Measurements from ENCODE around the gene WDHD1. TPM values are rescaled to one million over a fixed set of nuclear protein-coding genes. Genes with fewer than 3 reads are reported as not detected.

The WDHD1 gene
- total RNA-seq, 2 donors from 2014 or later = 3.0 to 5.1 TPM

DNA sequence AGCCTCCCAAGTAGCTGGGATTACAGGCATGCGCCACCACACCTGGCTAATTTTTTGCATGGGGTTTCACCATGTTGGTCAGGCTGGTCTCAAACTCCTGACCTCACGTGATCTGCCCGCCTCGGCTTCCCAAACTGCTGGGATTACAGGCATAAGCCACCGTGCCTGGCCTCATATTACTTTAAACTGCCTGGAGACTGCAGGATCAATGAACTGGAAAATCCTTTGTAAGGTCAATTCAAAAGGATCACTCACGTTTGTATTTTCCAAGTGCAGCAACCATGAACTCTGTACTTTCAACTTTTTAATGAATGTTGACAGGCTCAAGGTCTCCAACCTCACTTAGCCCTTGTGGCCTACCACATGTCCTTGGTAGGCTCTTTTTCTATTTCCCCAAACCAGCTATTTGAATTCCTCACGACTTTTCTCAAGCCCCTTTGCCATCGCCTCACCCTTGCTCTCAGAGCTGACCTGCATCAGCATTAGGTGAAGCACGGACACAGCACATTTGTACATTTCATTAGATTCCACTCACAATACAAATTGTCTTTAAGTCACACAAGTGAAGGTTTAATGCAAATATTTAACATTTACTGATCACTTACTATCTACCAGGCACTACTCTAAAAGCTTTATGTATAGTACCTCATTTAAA is 82.0 kb downstream of the WDHD1 start:
- WGBS = 92% methylated on average over 9 of the region's 9 CpGs
- no peak overlapping the region for H3K27ac ChIP-seq
- TF ChIP-seq POLR2A (IDR thresholded peaks at IDR 0.05) = no peak
- TF ChIP-seq, protein P1, sequence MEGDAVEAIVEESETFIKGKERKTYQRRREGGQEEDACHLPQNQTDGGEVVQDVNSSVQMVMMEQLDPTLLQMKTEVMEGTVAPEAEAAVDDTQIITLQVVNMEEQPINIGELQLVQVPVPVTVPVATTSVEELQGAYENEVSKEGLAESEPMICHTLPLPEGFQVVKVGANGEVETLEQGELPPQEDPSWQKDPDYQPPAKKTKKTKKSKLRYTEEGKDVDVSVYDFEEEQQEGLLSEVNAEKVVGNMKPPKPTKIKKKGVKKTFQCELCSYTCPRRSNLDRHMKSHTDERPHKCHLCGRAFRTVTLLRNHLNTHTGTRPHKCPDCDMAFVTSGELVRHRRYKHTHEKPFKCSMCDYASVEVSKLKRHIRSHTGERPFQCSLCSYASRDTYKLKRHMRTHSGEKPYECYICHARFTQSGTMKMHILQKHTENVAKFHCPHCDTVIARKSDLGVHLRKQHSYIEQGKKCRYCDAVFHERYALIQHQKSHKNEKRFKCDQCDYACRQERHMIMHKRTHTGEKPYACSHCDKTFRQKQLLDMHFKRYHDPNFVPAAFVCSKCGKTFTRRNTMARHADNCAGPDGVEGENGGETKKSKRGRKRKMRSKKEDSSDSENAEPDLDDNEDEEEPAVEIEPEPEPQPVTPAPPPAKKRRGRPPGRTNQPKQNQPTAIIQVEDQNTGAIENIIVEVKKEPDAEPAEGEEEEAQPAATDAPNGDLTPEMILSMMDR (IDR thresholded peaks at IDR 0.05) = no peak
- no peak for TF ChIP-seq POLR2AphosphoS5 (IDR thresholded peaks at IDR 0.05)
- intact Hi-C loops (cut with DNase I) = no loop called here
- no peaks in the 10 kb centered on the region for H3K36me3 ChIP-seq
- no peaks in the 10 kb centered on the region for H3K27me3 ChIP-seq (replicated peaks; ENCODE audit: insufficient read depth)
- H3K9me3 ChIP-seq = no peaks in the 10 kb centered on the region
- DNase-seq (ENCODE audit: low spot score) = no peak
- no peak overlapping the region for H3K4me3 ChIP-seq
- H3K4me1 ChIP-seq (replicated peaks) = no peaks in the 10 kb centered on the region

DNA sequence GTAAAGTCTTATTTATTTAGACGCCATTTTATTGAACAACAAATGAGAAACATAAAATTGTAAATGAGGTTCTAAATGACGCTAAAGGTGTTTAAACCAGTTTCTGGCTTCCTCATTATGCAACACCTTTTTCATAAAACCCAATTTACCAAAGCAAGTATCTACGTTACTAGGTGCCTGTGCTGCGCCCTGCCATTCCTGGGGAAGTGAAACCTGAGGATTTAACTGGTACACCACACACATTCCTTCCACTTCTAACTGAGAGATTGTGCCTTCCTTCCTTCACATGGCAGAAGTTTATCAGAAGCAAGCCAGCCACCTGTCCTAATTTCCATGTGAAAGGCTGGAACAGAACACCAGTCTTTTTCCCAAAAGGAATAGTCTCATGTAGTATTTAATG is 84.0 kb downstream of the WDHD1 start:
- no peaks in the 10 kb centered on the region for H3K4me1 ChIP-seq (replicated peaks)
- TF ChIP-seq POLR2A (IDR thresholded peaks at IDR 0.05) (no peak), POLR2AphosphoS5 (IDR thresholded peaks at IDR 0.05) (no peak)
- TF ChIP-seq, protein P1 (IDR thresholded peaks at IDR 0.05) = no peak
- H3K36me3 ChIP-seq = no peaks in the 10 kb centered on the region
- H3K4me3 ChIP-seq = no peak overlapping the region
- no peak overlapping the region for H3K27ac ChIP-seq
- no peak for DNase-seq (ENCODE audit: low spot score)
- intact Hi-C loops (cut with DNase I) = no loop called here
- no peaks in the 10 kb centered on the region for H3K9me3 ChIP-seq
- 89% methylated on average over 4 of the region's 4 CpGs for WGBS
- no peaks in the 10 kb centered on the region for H3K27me3 ChIP-seq (replicated peaks; ENCODE audit: insufficient read depth)

DNA sequence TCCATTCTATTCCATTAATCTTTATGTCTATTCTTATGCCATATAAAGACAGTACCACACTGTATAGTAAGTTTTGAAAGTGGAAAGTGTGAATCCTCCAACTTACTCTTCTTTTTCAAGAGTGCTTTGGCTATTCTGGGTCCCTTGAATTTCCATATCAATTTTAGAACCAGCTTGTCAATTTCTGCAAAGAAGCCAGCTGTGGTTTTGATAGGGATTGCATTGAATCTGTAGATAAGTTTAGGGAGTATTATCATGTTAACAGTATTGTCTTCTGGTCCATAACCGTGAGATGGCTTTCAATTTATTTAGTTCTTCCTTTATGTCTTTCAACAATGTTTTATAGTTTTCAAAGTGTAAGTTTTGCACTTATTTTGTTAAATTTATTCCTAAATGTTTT is 90.1 kb downstream of the WDHD1 start:
- Histone ChIP-seq H3K27ac (no peak overlapping the region), H3K9me3 (no peaks in the 10 kb centered on the region), H3K4me3 (no peak overlapping the region), H3K4me1 (replicated peaks) (no peaks in the 10 kb centered on the region), H3K36me3 (no peaks in the 10 kb centered on the region), H3K27me3 (replicated peaks; ENCODE audit: insufficient read depth) (no peaks in the 10 kb centered on the region)
- DNase-seq (ENCODE audit: low spot score) = no peak
- 98% methylated on average over 1 of the region's 1 CpG for WGBS
- intact Hi-C loops (cut with DNase I) = no loop called here
- no peak for TF ChIP-seq POLR2A (IDR thresholded peaks at IDR 0.05)
- no peak for TF ChIP-seq POLR2AphosphoS5 (IDR thresholded peaks at IDR 0.05)
- TF ChIP-seq, protein P1 (IDR thresholded peaks at IDR 0.05) = no peak

DNA sequence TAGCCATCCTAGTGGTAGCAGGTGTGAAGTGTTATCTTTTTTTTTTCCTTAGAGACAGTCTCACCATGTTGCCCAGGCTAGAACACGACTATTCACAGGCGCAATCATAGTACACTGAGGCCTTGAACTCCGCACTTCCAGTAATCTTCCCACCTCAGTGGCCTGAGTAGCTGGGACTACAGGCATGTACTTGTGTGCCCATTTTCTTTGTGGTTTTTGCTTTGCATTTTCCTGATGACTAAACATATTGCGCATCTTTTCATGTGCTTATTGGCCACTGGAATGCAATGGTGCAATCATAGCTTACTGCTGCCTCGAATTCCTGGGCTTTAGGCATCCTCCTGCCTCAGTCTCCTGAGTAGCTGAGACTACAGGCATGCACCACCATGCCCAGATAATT is 90.9 kb downstream of the WDHD1 start:
- no peak for DNase-seq (ENCODE audit: low spot score)
- TF ChIP-seq, protein P1 (IDR thresholded peaks at IDR 0.05) = no peak
- TF ChIP-seq POLR2AphosphoS5 (IDR thresholded peaks at IDR 0.05) (no peak), POLR2A (IDR thresholded peaks at IDR 0.05) (no peak)
- H3K27ac ChIP-seq = no peak overlapping the region
- H3K27me3 ChIP-seq (replicated peaks; ENCODE audit: insufficient read depth) = no peaks in the 10 kb centered on the region
- WGBS = 95% methylated on average over 5 of the region's 5 CpGs
- no peaks in the 10 kb centered on the region for H3K9me3 ChIP-seq
- no peak overlapping the region for H3K4me3 ChIP-seq
- no peaks in the 10 kb centered on the region for H3K36me3 ChIP-seq
- intact Hi-C loops (cut with DNase I) = no loop called here
- H3K4me1 ChIP-seq (replicated peaks) = no peaks in the 10 kb centered on the region

DNA sequence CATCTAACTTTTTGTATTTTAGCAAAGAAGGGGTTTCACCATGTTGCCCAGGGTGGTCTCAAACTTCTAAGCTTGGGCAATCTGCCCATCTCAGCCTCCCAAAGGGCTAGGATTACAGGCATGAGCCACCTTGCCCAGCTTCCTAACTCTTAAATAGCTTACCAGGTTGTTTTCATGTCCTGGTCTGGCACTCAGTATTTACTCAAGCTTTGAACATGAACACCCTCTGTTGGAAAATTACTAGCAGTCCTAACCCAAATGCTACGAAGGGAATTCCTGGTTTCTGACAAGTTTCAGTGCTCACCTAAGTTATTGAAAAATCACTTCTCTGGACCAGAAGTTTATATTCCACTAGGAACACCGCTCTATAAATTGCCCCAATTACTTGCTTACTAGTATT is 91.8 kb downstream of the WDHD1 start:
- WGBS = 48% methylated on average over 2 of the region's 2 CpGs
- no peaks in the 10 kb centered on the region for H3K36me3 ChIP-seq
- DNase-seq (ENCODE audit: low spot score) = no peak
- intact Hi-C loops (cut with DNase I) = no loop called here
- H3K27me3 ChIP-seq (replicated peaks; ENCODE audit: insufficient read depth) = no peaks in the 10 kb centered on the region
- no peaks in the 10 kb centered on the region for H3K9me3 ChIP-seq
- no peaks in the 10 kb centered on the region for H3K4me1 ChIP-seq (replicated peaks)
- TF ChIP-seq, protein P1 (IDR thresholded peaks at IDR 0.05) = no peak
- no peak for TF ChIP-seq POLR2AphosphoS5 (IDR thresholded peaks at IDR 0.05)
- no peak for TF ChIP-seq POLR2A (IDR thresholded peaks at IDR 0.05)
- H3K4me3 ChIP-seq = no peak overlapping the region
- H3K27ac ChIP-seq = no peak overlapping the region
